Neural cell (in vitro differentiated cells): ENCODE results near the gene AGT. TPM values are rescaled to one million over a fixed set of nuclear protein-coding genes. Genes with fewer than 3 reads are reported as not detected.

ENCODE experiments used
- H2AFZ ChIP-seq: fragments of 200-600, 300-800 bp; sonication (generic), shearing (Covaris generic); 2 replicates; pipeline ENCODE4 v1.6.0; 2014; ENCODE audit warnings: low read depth, mild to moderate bottlenecking, antibody characterized with exemption, low read length, moderate library complexity
- H3F3A ChIP-seq: fragments of 200-600 bp; shearing (Covaris generic); 2 replicates; pipeline ENCODE4 v1.6.1; 2016; ENCODE audit warnings: mild to moderate bottlenecking, moderate library complexity, mixed read lengths, antibody characterized with exemption, low read length; ENCODE audit not compliant: insufficient read depth, poor library complexity, severe bottlenecking
- H3K27ac ChIP-seq: fragments of 200-600, 300-800 bp; sonication (generic), shearing (Covaris generic); 2 replicates; pipeline ENCODE4 v1.5.1; 2014; ENCODE audit warnings: mild to moderate bottlenecking, low read length, moderate library complexity
- H3K27me3 ChIP-seq: fragments of 300-800, 200-600 bp; sonication (generic), shearing (Covaris generic); 2 replicates; pipeline ENCODE4 v1.6.0; 2014; ENCODE audit warnings: mild to moderate bottlenecking, low read depth, low read length, moderate library complexity; ENCODE audit not compliant: insufficient read depth
- H3K36me3 ChIP-seq: fragments of 300-800, 200-600 bp; sonication (generic), shearing (Covaris generic); 2 replicates; pipeline ENCODE4 v1.5.1; 2014; ENCODE audit warnings: mild to moderate bottlenecking, antibody characterized with exemption, low read length, moderate library complexity; ENCODE audit not compliant: insufficient read depth
- H3K4me2 ChIP-seq: fragments of 300-800, 200-600 bp; sonication (generic), shearing (Covaris generic); 2 replicates; pipeline ENCODE4 v1.6.0; 2014; ENCODE audit warnings: mild to moderate bottlenecking, low read length
- H3K4me3 ChIP-seq: fragments of 300-800, 200-600 bp; sonication (generic), shearing (Covaris generic); 2 replicates; pipeline ENCODE4 v1.5.1; 2014; ENCODE audit warnings: mild to moderate bottlenecking, low read length, moderate library complexity
- H3K79me2 ChIP-seq: fragments of 200-600 bp; shearing (Covaris generic); replicated peaks from 2 replicates; pipeline ENCODE4 v1.6.0; 2014; ENCODE audit warnings: mild to moderate bottlenecking, low read length, moderate library complexity; ENCODE audit not compliant: insufficient read depth
- H3K9ac ChIP-seq: fragments of 300-800, 200-600 bp; sonication (generic), shearing (Covaris generic); 2 replicates; pipeline ENCODE4 v1.6.1; 2016; ENCODE audit warnings: mild to moderate bottlenecking, low read length, mixed read lengths
- H3K9me2 ChIP-seq: fragments of 200-600 bp; shearing (Covaris generic); 2 replicates; pipeline ENCODE4 v1.6.1; 2016; ENCODE audit warnings: mild to moderate bottlenecking, low read length, mixed read lengths; ENCODE audit not compliant: insufficient read depth
- H3K9me3 ChIP-seq: fragments of 200-600, 300-800 bp; sonication (generic), shearing (Covaris generic); 2 replicates; pipeline ENCODE4 v1.6.1; 2016; ENCODE audit warnings: mild to moderate bottlenecking, mixed run types, low read length, moderate library complexity, mixed read lengths
- H4K20me1 ChIP-seq: fragments of 200-600 bp; shearing (Covaris generic); 2 replicates; pipeline ENCODE4 v1.6.1; 2016; ENCODE audit warnings: mild to moderate bottlenecking, mixed run types; ENCODE audit not compliant: insufficient read depth
- CTCF ChIP-seq: fragments of 450-650 bp; IDR thresholded peaks from 2 replicates; pipeline ENCODE4 v1.5.1; 2014; ENCODE audit warnings: antibody characterized with exemption, mild to moderate bottlenecking, moderate library complexity; ENCODE audit not compliant: poor library complexity, severe bottlenecking
- EP300 ChIP-seq: fragments of 450-650 bp; conservative IDR thresholded peaks from 2 replicates; pipeline ENCODE4 v1.6.1; 2014; ENCODE audit warnings: antibody characterized with exemption, mild to moderate bottlenecking, moderate library complexity; ENCODE audit not compliant: poor library complexity, severe bottlenecking
- EZH2 ChIP-seq: fragments of 200-600, 300-800 bp; shearing (Covaris generic), sonication (generic); IDR thresholded peaks from 2 replicates; pipeline ENCODE4 v1.6.1; 2014; ENCODE audit warnings: antibody characterized with exemption, low read length, borderline replicate concordance, mild to moderate bottlenecking; ENCODE audit not compliant: insufficient read depth, poor library complexity, severe bottlenecking
- MXI1 ChIP-seq: fragments of 450-650 bp; conservative IDR thresholded peaks from 2 replicates; pipeline ENCODE4 v1.6.1; 2014; ENCODE audit warnings: antibody characterized with exemption, mild to moderate bottlenecking; ENCODE audit not compliant: poor library complexity, severe bottlenecking
- POLR2AphosphoS5 ChIP-seq: IDR thresholded peaks from 2 replicates; pipeline ENCODE4 v1.6.1; 2012
- RAD21 ChIP-seq: fragments of 450-650 bp; conservative IDR thresholded peaks from 2 replicates; pipeline ENCODE4 v1.6.1; 2014; ENCODE audit warnings: antibody characterized with exemption, mild to moderate bottlenecking, moderate library complexity
- REST ChIP-seq: IDR thresholded peaks from 2 replicates; pipeline ENCODE4 v1.6.1; 2012; ENCODE audit warnings: borderline replicate concordance
- SMC3 ChIP-seq: fragments of 450-650 bp; conservative IDR thresholded peaks from 2 replicates; pipeline ENCODE4 v1.6.1; 2014; ENCODE audit warnings: antibody characterized with exemption, mild to moderate bottlenecking, moderate library complexity; ENCODE audit not compliant: poor library complexity
- TAF1 ChIP-seq: IDR thresholded peaks from 2 replicates; pipeline ENCODE4 v1.6.1; 2012; ENCODE audit warnings: low read depth
- polyA plus RNA-seq: library from polyadenylated mRNA; depleted of rRNA; stranded (reverse); fragments of >200 nt; gene quantifications from 2 replicates; pipeline ENCODE4 v1.2.3, GENCODE V29; 2014

The AGT gene
- polyA plus RNA-seq, 1 donor from 2014 or later: not detected

GRCh38 chr1:230706020-230706699 is 7.8 kb downstream of the AGT start:
- H2AFZ ChIP-seq: no peak overlapping the region
- H3K27me3 ChIP-seq: no peaks in the 10 kb centered on the region
- H3K9me3 ChIP-seq: no peaks in the 10 kb centered on the region
- no peaks in the 10 kb centered on the region for H3K79me2 ChIP-seq
- no peak overlapping the region for H3K9ac ChIP-seq
- no peak overlapping the region for H3K4me2 ChIP-seq
- no peak overlapping the region for H3K27ac ChIP-seq
- no peaks in the 10 kb centered on the region for H3K36me3 ChIP-seq
- TF ChIP-seq MXI1: no peak
- no peaks in the 10 kb centered on the region for H4K20me1 ChIP-seq
- H3F3A ChIP-seq: no peaks in the 10 kb centered on the region
- H3K4me3 ChIP-seq: no peak overlapping the region
- H3K9me2 ChIP-seq: no peaks in the 10 kb centered on the region

GRCh38 chr1:230705289-230706019 is 8.5 kb downstream of the AGT start:
- H3F3A ChIP-seq: no peaks in the 10 kb centered on the region
- H3K4me2 ChIP-seq: no peak overlapping the region
- no peaks in the 10 kb centered on the region for H3K9me2 ChIP-seq
- no peak overlapping the region for H3K4me3 ChIP-seq
- H3K9ac ChIP-seq: no peak overlapping the region
- TF ChIP-seq RAD21 (no peak), CTCF (no peak), REST (no peak), TAF1 (no peak), POLR2AphosphoS5 (no peak), EP300 (no peak), EZH2 (no peak), SMC3 (no peak), MXI1 (no peak)
- no peaks in the 10 kb centered on the region for H3K9me3 ChIP-seq
- H3K36me3 ChIP-seq: no peaks in the 10 kb centered on the region
- H3K79me2 ChIP-seq: no peaks in the 10 kb centered on the region
- no peak overlapping the region for H3K27ac ChIP-seq
- H3K27me3 ChIP-seq: no peaks in the 10 kb centered on the region
- H2AFZ ChIP-seq: no peak overlapping the region
- no peaks in the 10 kb centered on the region for H4K20me1 ChIP-seq
